Fibroblast of lung (primary cell): ENCODE measurements around the gene CPLANE2. TPM values are rescaled to one million over a fixed set of nuclear protein-coding genes. Genes with fewer than 3 reads are reported as not detected.

Source experiments
- DNase-seq, 2 donors: peaks; one replicate each; pipeline versions ENCODE4 v3.0.0 to v3.0.0-alpha.2; 2010; ENCODE audit warnings: low read depth in 2 of 2
- H2AFZ ChIP-seq: 2 replicates; pipeline ENCODE4 v1.5.1; 2012; ENCODE audit warnings: low read length, control low read depth, inconsistent platforms
- H3K27ac ChIP-seq: 2 replicates; pipeline ENCODE4 v1.5.1; 2011; ENCODE audit warnings: low read length, control low read depth; ENCODE audit not compliant: insufficient read depth
- H3K27me3 ChIP-seq: 2 replicates; pipeline ENCODE4 v1.5.1; 2011; ENCODE audit warnings: mild to moderate bottlenecking, low read length; ENCODE audit not compliant: control insufficient read depth, insufficient read depth
- H3K36me3 ChIP-seq: 2 replicates; pipeline ENCODE4 v1.5.1; 2011; ENCODE audit warnings: low read length; ENCODE audit not compliant: control insufficient read depth, insufficient read depth
- H3K4me1 ChIP-seq: 2 replicates; pipeline ENCODE4 v1.5.1; 2011; ENCODE audit warnings: low read length; ENCODE audit not compliant: control insufficient read depth, insufficient read depth; ENCODE audit errors: extremely low read depth
- H3K4me2 ChIP-seq: 2 replicates; pipeline ENCODE4 v1.5.1; 2011; ENCODE audit warnings: low read length, control low read depth; ENCODE audit not compliant: insufficient read depth; ENCODE audit errors: extremely low read depth
- H3K4me3 ChIP-seq, 4 experiments: fragments of 200-600 bp in 1 of 4; sonication (generic) in 1 of 4; replicated peaks in 1 of 4; 2 replicates each; pipeline ENCODE4 v1.5.1; 2011 to 2016; ENCODE audit warnings: low read length in 4 of 4, low read depth in 3 of 4, mild to moderate bottlenecking in 3 of 4, control low read depth in 2 of 4, inconsistent platforms in 1 of 4, mixed read lengths in 1 of 4; ENCODE audit not compliant: insufficient read depth in 1 of 4; ENCODE audit errors: control extremely low read depth in 1 of 4
- H3K79me2 ChIP-seq: 2 replicates; pipeline ENCODE4 v1.5.1; 2012; ENCODE audit warnings: mild to moderate bottlenecking, low read length, inconsistent platforms; ENCODE audit not compliant: control insufficient read depth, insufficient read depth
- H3K9ac ChIP-seq: 2 replicates; pipeline ENCODE4 v1.5.1; 2011; ENCODE audit warnings: mild to moderate bottlenecking, low read length, control low read depth; ENCODE audit not compliant: insufficient read depth
- H3K9me3 ChIP-seq: 2 replicates; pipeline ENCODE4 v1.5.1; 2012; ENCODE audit warnings: low read depth, low read length; ENCODE audit not compliant: control insufficient read depth, insufficient read depth
- H4K20me1 ChIP-seq: 2 replicates; pipeline ENCODE4 v1.5.1; 2011; ENCODE audit warnings: low read length; ENCODE audit not compliant: control insufficient read depth, insufficient read depth; ENCODE audit errors: extremely low read depth
- EZH2 ChIP-seq: IDR thresholded peaks from 2 replicates; pipeline ENCODE4 v1.5.1; 2012; ENCODE audit warnings: low read length, control low read depth, mild to moderate bottlenecking; ENCODE audit errors: missing control alignments
- polyA plus RNA-seq, 2 donors: library from polyadenylated mRNA; depleted of rRNA in 1 of 2; stranded (reverse) in 1 of 2; unstranded in 1 of 2; fragments of >200 nt; gene quantifications; 2 replicates each; pipeline ENCODE4 v1.2.1, GENCODE V29; 2011 to 2012; ENCODE audit warnings: missing spikeins in 1 of 2
- total RNA-seq: library from RNA; depleted of rRNA; stranded (reverse); fragments of >200 nt; gene quantifications from 2 replicates; pipeline ENCODE4 v1.2.1, GENCODE V29; 2014
- TF ChIP-seq, protein P1 (sequence below), 2 donors: IDR thresholded peaks in 1 of 2; conservative IDR thresholded peaks in 1 of 2; 1 replicate in 1 of 2; 2 replicates in 1 of 2; pipeline ENCODE4 v1.5.1; 2011 to 2012; ENCODE audit warnings: low read length in 2 of 2, control low read depth in 1 of 2, inconsistent platforms in 1 of 2, low read depth in 1 of 2, mild to moderate bottlenecking in 1 of 2

The CPLANE2 gene
- total and polyA plus RNA-seq, 2 donors (not counting 1 experiment from before 2014, with no cell fraction given): 4.0 to 19.2 TPM

DNA sequence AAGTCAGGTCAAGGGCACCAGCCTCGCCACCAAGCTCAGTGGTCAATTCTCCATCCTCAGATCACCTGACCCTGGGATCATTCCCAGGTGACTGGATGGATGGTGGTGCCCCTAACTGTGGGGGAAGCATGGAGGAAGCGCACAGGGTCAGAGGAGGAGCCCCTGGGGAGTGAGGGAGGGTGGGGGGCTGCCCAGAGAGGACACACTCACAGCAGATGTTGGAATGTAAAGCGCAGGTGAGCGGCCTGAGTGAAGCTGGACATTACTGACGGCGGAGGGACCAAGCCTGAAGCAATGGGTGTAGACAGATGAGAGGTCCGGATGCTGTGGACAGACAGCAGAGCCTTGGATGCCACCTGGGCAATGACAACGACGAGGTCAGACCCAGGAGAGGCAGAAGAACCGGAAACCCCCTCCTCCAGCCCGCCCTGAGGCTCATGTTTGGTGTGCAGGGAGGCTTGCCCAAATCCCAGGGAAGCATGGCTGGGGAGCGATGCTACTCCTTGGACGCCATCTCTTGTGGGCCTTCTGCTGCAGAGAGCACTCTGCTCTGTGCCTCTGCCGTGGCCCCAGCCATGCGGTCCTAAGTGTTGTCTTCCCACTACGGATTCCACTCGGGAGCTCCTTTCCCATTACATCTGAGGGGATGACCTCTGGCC lies 5.7 kb upstream of the CPLANE2 start:
- Histone ChIP-seq H3K27me3 (no peaks in the 10 kb centered on the region), H3K27ac (no peak overlapping the region), H4K20me1 (no peaks in the 10 kb centered on the region), H3K79me2 (no peaks in the 10 kb centered on the region), H3K4me1 (peaks cover under 1% of the 10 kb centered on the region), H3K9me3 (no peaks in the 10 kb centered on the region), H3K36me3 (no peaks in the 10 kb centered on the region), H3K4me3 (no peak overlapping the region), H3K9ac (no peak overlapping the region), H2AFZ (no peak overlapping the region), H3K4me2 (no peak overlapping the region)
- no peak for DNase-seq
- no peak for TF ChIP-seq EZH2
- TF ChIP-seq, protein P1, sequence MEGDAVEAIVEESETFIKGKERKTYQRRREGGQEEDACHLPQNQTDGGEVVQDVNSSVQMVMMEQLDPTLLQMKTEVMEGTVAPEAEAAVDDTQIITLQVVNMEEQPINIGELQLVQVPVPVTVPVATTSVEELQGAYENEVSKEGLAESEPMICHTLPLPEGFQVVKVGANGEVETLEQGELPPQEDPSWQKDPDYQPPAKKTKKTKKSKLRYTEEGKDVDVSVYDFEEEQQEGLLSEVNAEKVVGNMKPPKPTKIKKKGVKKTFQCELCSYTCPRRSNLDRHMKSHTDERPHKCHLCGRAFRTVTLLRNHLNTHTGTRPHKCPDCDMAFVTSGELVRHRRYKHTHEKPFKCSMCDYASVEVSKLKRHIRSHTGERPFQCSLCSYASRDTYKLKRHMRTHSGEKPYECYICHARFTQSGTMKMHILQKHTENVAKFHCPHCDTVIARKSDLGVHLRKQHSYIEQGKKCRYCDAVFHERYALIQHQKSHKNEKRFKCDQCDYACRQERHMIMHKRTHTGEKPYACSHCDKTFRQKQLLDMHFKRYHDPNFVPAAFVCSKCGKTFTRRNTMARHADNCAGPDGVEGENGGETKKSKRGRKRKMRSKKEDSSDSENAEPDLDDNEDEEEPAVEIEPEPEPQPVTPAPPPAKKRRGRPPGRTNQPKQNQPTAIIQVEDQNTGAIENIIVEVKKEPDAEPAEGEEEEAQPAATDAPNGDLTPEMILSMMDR (conservative IDR thresholded peaks at IDR 0.05 in 1 of 2, IDR thresholded peaks at IDR 0.05 in 1 of 2; ENCODE audit: low read depth in 1 of 2, low read length in 2 of 2): no peak

DNA sequence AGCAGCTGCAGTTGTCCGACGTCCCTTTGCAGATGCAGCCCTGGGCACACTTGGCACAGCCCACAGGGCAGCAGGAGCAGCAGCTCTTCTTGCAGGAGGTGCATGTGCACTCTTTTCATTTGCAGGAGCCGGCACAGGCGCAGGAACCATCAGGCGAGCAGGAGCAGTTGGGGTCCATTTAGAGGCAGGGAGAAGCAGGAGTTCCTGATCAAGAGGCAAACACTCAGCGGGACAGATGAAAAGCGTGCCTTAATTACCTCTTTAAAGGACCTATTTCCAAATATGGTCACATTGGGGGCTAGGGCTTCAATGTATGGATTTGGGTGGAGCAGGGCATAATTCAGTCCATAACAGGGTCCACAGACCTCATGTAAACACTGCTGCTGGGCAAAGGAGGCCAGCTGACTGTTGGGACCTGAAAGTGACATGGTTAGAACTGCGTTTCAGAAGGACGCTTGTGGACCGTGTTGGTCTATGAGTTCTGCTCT lies 4.3 kb upstream of the CPLANE2 start:
- H3K27me3 ChIP-seq: no peaks in the 10 kb centered on the region
- H3K4me2 ChIP-seq: no peak overlapping the region
- H4K20me1 ChIP-seq: no peaks in the 10 kb centered on the region
- H3K4me1 ChIP-seq: peaks cover 6% of the 10 kb centered on the region
- H3K36me3 ChIP-seq: no peaks in the 10 kb centered on the region
- no peaks in the 10 kb centered on the region for H3K9me3 ChIP-seq
- no peaks in the 10 kb centered on the region for H3K79me2 ChIP-seq
- no peak for DNase-seq
- no peak overlapping the region for H2AFZ ChIP-seq
- TF ChIP-seq, protein P1 (conservative IDR thresholded peaks at IDR 0.05 in 1 of 2, IDR thresholded peaks at IDR 0.05 in 1 of 2; ENCODE audit: low read depth in 1 of 2, low read length in 2 of 2): no peak
- TF ChIP-seq EZH2: no peak
- no peak overlapping the region for H3K9ac ChIP-seq
- H3K27ac ChIP-seq: no peak overlapping the region
- H3K4me3 ChIP-seq: no peak overlapping the region

DNA sequence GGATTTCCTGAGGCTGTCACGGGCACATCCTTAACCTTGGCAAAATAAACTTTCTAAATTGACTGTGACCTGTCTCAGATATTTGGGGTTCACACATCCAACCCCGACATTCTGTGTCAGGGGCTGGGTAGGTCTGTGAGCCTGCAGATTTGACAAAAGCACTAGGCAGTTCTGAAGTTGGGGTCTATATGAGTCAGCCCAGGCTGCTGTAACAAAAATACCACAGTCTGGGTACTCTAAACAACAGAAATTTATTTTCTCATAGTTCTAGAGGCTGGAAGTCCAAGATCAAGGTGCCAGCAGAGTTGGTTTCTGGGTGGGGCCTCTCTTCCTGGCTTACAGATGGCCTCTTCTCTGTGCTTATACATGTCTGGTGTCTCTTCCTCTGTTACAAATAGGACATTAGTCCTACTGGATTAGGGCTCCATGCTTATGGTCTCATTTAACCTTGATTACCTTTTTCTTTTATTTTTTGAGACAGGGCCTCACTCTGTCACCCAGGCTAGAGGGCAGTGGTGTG lies 3.0 kb upstream of the CPLANE2 start:
- peaks cover 9% of the 10 kb centered on the region for H3K4me1 ChIP-seq
- DNase-seq: no peak
- H3K27ac ChIP-seq: no peak overlapping the region
- no peaks in the 10 kb centered on the region for H3K9me3 ChIP-seq
- TF ChIP-seq, protein P1 (conservative IDR thresholded peaks at IDR 0.05 in 1 of 2, IDR thresholded peaks at IDR 0.05 in 1 of 2; ENCODE audit: low read depth in 1 of 2, low read length in 2 of 2): no peak
- no peak for TF ChIP-seq EZH2
- H4K20me1 ChIP-seq: no peaks in the 10 kb centered on the region
- no peaks in the 10 kb centered on the region for H3K36me3 ChIP-seq
- H3K4me2 ChIP-seq: no peak overlapping the region
- H3K9ac ChIP-seq: no peak overlapping the region
- no peak overlapping the region for H2AFZ ChIP-seq
- no peaks in the 10 kb centered on the region for H3K79me2 ChIP-seq
- no peak overlapping the region for H3K4me3 ChIP-seq
- no peaks in the 10 kb centered on the region for H3K27me3 ChIP-seq
